ENCODE data around the gene CD40. TPM values are rescaled to one million over a fixed set of nuclear protein-coding genes. Genes with fewer than 3 reads are reported as not detected.

Gene CD40
- total and polyA plus RNA-seq, 2 of the 4 experiments (the other 2 are of a cell fraction): 0.36 to 0.92 TPM

- TF ChIP-seq MAFK (IDR thresholded peaks at IDR 0.05; ENCODE audit: low read depth, low read length): no peak
Observed at GRCh38 chr20:46128310-46129151, 10.4 kb downstream of the CD40 start (continued).

GRCh38 chr20:46129955-46130481 lies 11.9 kb downstream of the CD40 start:
- H3K56ac ChIP-seq (ENCODE audit: extremely low read depth, insufficient read depth, low read length): no peak overlapping the region
- H2BK20ac ChIP-seq (ENCODE audit: low read depth, low read length): no peak overlapping the region
- ATAC-seq (ENCODE audit: low read depth) (no peak), DNase-seq (no peak)
- H4K8ac ChIP-seq (ENCODE audit: low read depth in 2 of 2, low read length in 2 of 2): no peak overlapping the region
- dilution Hi-C loops (cut with HindIII; ENCODE audit: low sequenced_read_pairs, unreplicated experiment) (no loop called here), intact Hi-C loops (cut with micrococcal nuclease) (loop anchor here (5.0 kb wide), 1 partner anchor 197 kb away; no protein-coding TSS in a partner anchor), in situ Hi-C loops (cut with MboI; ENCODE audit: low sequenced_read_pairs) (no loop called here)
- H4K5ac ChIP-seq (ENCODE audit: low read depth, low read length): no peak overlapping the region
- H2AK9ac ChIP-seq (replicated peaks; ENCODE audit: low read depth, low read length, poor library complexity): no peak overlapping the region
- H2BK5ac ChIP-seq (ENCODE audit: low read depth, low read length, poor library complexity, severe bottlenecking): no peak overlapping the region
- H4K91ac ChIP-seq (ENCODE audit: insufficient read depth, low read depth, low read length): no peak overlapping the region
- no peak overlapping the region for H3K4ac ChIP-seq (ENCODE audit: low read depth, low read length)
- no peak overlapping the region for H2BK120ac ChIP-seq (ENCODE audit: low read depth, low read length)
- no peak overlapping the region for H2BK15ac ChIP-seq (ENCODE audit: low read depth, low read length)
- H3K79me1 ChIP-seq (ENCODE audit: low read depth in 1 of 2, low read length in 2 of 2): no peaks in the 10 kb centered on the region
- no peaks in the 10 kb centered on the region for H3K4me1 ChIP-seq (ENCODE audit: control insufficient read depth, insufficient read depth, low read length)
- TF ChIP-seq MAZ (IDR thresholded peaks at IDR 0.05; ENCODE audit: borderline replicate concordance, low read depth, low read length): no peak
- TF ChIP-seq BHLHE40 (IDR thresholded peaks at IDR 0.05; ENCODE audit: low read depth, low read length): no peak
- no peak for TF ChIP-seq RAD21 (IDR thresholded peaks at IDR 0.05; ENCODE audit: low read length)
- no peak for TF ChIP-seq MXI1 (IDR thresholded peaks at IDR 0.05; ENCODE audit: borderline replicate concordance, low read depth, low read length)
- TF ChIP-seq MAFK (IDR thresholded peaks at IDR 0.05; ENCODE audit: low read depth, low read length): no peak
- no peak for TF ChIP-seq RCOR1 (IDR thresholded peaks at IDR 0.05; ENCODE audit: insufficient replicate concordance, low read length)
- no peak for TF ChIP-seq NFE2L2 (IDR thresholded peaks at IDR 0.05; ENCODE audit: low read depth, low read length)
- TF ChIP-seq CTCF (conservative IDR thresholded peaks at IDR 0.05; ENCODE audit: low read depth, low read length): no peak
- no peak for TF ChIP-seq SMC3 (IDR thresholded peaks at IDR 0.05; ENCODE audit: low read depth, low read length)
- H3K9me1 ChIP-seq (ENCODE audit: insufficient read depth, low read length): no peaks in the 10 kb centered on the region
- H3K36me3 ChIP-seq (ENCODE audit: control insufficient read depth, insufficient read depth, low read length): no peaks in the 10 kb centered on the region
- no peaks in the 10 kb centered on the region for H3K9me3 ChIP-seq (ENCODE audit: control insufficient read depth, insufficient read depth, low read length)
- CTCF ChIA-PET: interaction anchor here (1.7 kb wide), 1 partner anchor 219 kb away, joined by 5 read pairs; no protein-coding TSS in a partner anchor
- no TSS peak for BruUV-seq (replicated peaks)
- WGBS, 2 experiments (ENCODE audit: extremely low coverage in 2 of 2, insufficient read length in 1 of 2): no CpG with 5 or more reads among the region's 5 CpGs
- H3K27ac ChIP-seq (ENCODE audit: insufficient read depth, low read length): no peak overlapping the region
- no peak overlapping the region for H3K23ac ChIP-seq (ENCODE audit: low read depth, low read length)
- H3K27me3 ChIP-seq (ENCODE audit: control insufficient read depth, insufficient read depth, low read length): peaks cover 36% of the 10 kb centered on the region
- no peak overlapping the region for H3K9ac ChIP-seq (ENCODE audit: low read depth, low read length)
- H3K4me3 ChIP-seq (ENCODE audit: insufficient read depth, low read depth, low read length): no peak overlapping the region
- no peak overlapping the region for H2AFZ ChIP-seq (replicated peaks; ENCODE audit: low read length, poor library complexity)
- H2AK5ac ChIP-seq (ENCODE audit: low read depth, low read length): no peak overlapping the region
- no peak overlapping the region for H3K14ac ChIP-seq (replicated peaks; ENCODE audit: low read depth, low read length)
- no peak overlapping the region for H3K4me2 ChIP-seq (ENCODE audit: low read depth, low read length)
- H3K18ac ChIP-seq (ENCODE audit: low read depth, low read length): no peak overlapping the region
- H4K20me1 ChIP-seq (ENCODE audit: insufficient read depth, low read length): no peaks in the 10 kb centered on the region
- POLR2A ChIA-PET (ENCODE audit: unreplicated experiment): no interaction called here

Data from IMR-90 (cell line).